ENCODE measurements around the gene ATP8A1. TPM values are rescaled to one million over a fixed set of nuclear protein-coding genes. Genes with fewer than 3 reads are reported as not detected.
A peak's percentile ranks its signal among the peaks of the same experiment; 100 is the strongest.

ATP8A1 gene
- total and polyA plus RNA-seq, 2 donors from 2014 or later: 4.6 to 27.4 TPM

- H3K36me3 ChIP-seq (ENCODE audit: control insufficient read depth in 2 of 3, insufficient read depth in 3 of 3, low read length in 3 of 3): no peaks in the 10 kb centered on the region
- no peaks in the 10 kb centered on the region for H3K27me3 ChIP-seq (ENCODE audit: control insufficient read depth, insufficient read depth, low read length)
- FAIRE-seq: no peak
- H3K9me3 ChIP-seq (ENCODE audit: control insufficient read depth in 2 of 3, insufficient read depth in 1 of 3, low read length in 3 of 3): no peaks in the 10 kb centered on the region
- TF ChIP-seq CTCF (IDR thresholded peaks at IDR 0.05; ENCODE audit: borderline replicate concordance, extremely low read depth, insufficient read depth): no peak
- no peak overlapping the region for H3K27ac ChIP-seq (ENCODE audit: low read depth in 2 of 2, low read length in 2 of 2)
- no peak for DNase-seq
- H3K9ac ChIP-seq (ENCODE audit: low read length in 3 of 3): no peak overlapping the region
- intact Hi-C loops (cut with DNase I): no loop called here
- H3K4me1 ChIP-seq (ENCODE audit: control insufficient read depth in 2 of 3, insufficient read depth in 2 of 3, low read depth in 1 of 3, low read length in 3 of 3): no peaks in the 10 kb centered on the region
- no peak overlapping the region for H3K4me3 ChIP-seq (ENCODE audit: low read length in 3 of 3)
These were observed 21.6 kb upstream of the ATP8A1 start for GRCh38 chr4:42678512-42678911.

GRCh38 chr4:42676066-42676951 is 19.4 kb upstream of the ATP8A1 start:
- Histone ChIP-seq H3K27ac (ENCODE audit: low read depth in 2 of 2, low read length in 2 of 2) (no peak overlapping the region), H3K36me3 (ENCODE audit: control insufficient read depth in 2 of 3, insufficient read depth in 3 of 3, low read length in 3 of 3) (no peaks in the 10 kb centered on the region), H3K27me3 (ENCODE audit: control insufficient read depth, insufficient read depth, low read length) (no peaks in the 10 kb centered on the region), H3K4me3 (ENCODE audit: low read length in 3 of 3) (no peak overlapping the region), H3K4me1 (ENCODE audit: control insufficient read depth in 2 of 3, insufficient read depth in 2 of 3, low read depth in 1 of 3, low read length in 3 of 3) (no peaks in the 10 kb centered on the region), H3K9me3 (ENCODE audit: control insufficient read depth in 2 of 3, insufficient read depth in 1 of 3, low read length in 3 of 3) (no peaks in the 10 kb centered on the region), H3K9ac (ENCODE audit: low read length in 3 of 3) (no peak overlapping the region)
- no peak for TF ChIP-seq CTCF (IDR thresholded peaks at IDR 0.05; ENCODE audit: borderline replicate concordance, extremely low read depth, insufficient read depth)
- intact Hi-C loops (cut with DNase I): no loop called here
- DNase-seq: no peak
- FAIRE-seq: no peak

GRCh38 chr4:42673082-42673425 is 16.1 kb upstream of the ATP8A1 start:
- Histone ChIP-seq H3K36me3 (ENCODE audit: control insufficient read depth in 2 of 3, insufficient read depth in 3 of 3, low read length in 3 of 3) (no peaks in the 10 kb centered on the region), H3K9ac (ENCODE audit: low read length in 3 of 3) (no peak overlapping the region), H3K27ac (ENCODE audit: low read depth in 2 of 2, low read length in 2 of 2) (no peak overlapping the region), H3K4me3 (ENCODE audit: low read length in 3 of 3) (no peak overlapping the region), H3K9me3 (ENCODE audit: control insufficient read depth in 2 of 3, insufficient read depth in 1 of 3, low read length in 3 of 3) (no peaks in the 10 kb centered on the region), H3K4me1 (ENCODE audit: control insufficient read depth in 2 of 3, insufficient read depth in 2 of 3, low read depth in 1 of 3, low read length in 3 of 3) (no peaks in the 10 kb centered on the region), H3K27me3 (ENCODE audit: control insufficient read depth, insufficient read depth, low read length) (no peaks in the 10 kb centered on the region)
- intact Hi-C loops (cut with DNase I): no loop called here
- DNase-seq (peak in 2 of 5 donors; percentile 52 to 54), FAIRE-seq (no peak)
- no peak for TF ChIP-seq CTCF (IDR thresholded peaks at IDR 0.05; ENCODE audit: borderline replicate concordance, extremely low read depth, insufficient read depth)
